PFSK-1 (cell line): Measurements from ENCODE around the gene LSM6.

Experiments
- POLR2AphosphoS5 ChIP-seq: IDR thresholded peaks from 2 replicates; pipeline ENCODE4 v1.6.1; 2012; ENCODE audit warnings: low read depth, mild to moderate bottlenecking, control low read depth, low read length, moderate library complexity
- SIN3A ChIP-seq: IDR thresholded peaks from 2 replicates; pipeline ENCODE4 v1.6.1; 2012; ENCODE audit warnings: mild to moderate bottlenecking, low read length, moderate library complexity, borderline replicate concordance; ENCODE audit not compliant: insufficient read depth
- TAF1 ChIP-seq: IDR thresholded peaks from 2 replicates; pipeline ENCODE4 v1.6.1; 2012; ENCODE audit warnings: low read length, control low read depth, borderline replicate concordance; ENCODE audit not compliant: insufficient read depth

GRCh38 chr4:146146918-146147317 lies 28.6 kb upstream of the LSM6 start:
- TF ChIP-seq SIN3A (no peak), POLR2AphosphoS5 (no peak), TAF1 (no peak)
